ENCODE measurements around the gene CADM2.

GRCh38 chr3:85626662-85627061, 667.9 kb downstream of the CADM2 start:
- TF ChIP-seq ZFX (IDR thresholded peaks at IDR 0.05; ENCODE audit: borderline replicate concordance) (no peak), CTCF (IDR thresholded peaks at IDR 0.05) (no peak)
